Osteoblast (primary cell): Measurements from ENCODE around the gene DIMT1. TPM values are rescaled to one million over a fixed set of nuclear protein-coding genes. Genes with fewer than 3 reads are reported as not detected.

Source experiments
- DNase-seq: peaks from one replicate; pipeline ENCODE4 v3.0.0; 2011; ENCODE audit warnings: low spot score, mixed read lengths; ENCODE audit not compliant: insufficient read length; ENCODE audit errors: missing footprints
- H2AFZ ChIP-seq: 2 replicates; pipeline ENCODE4 v1.6.0; 2011; ENCODE audit warnings: mild to moderate bottlenecking, low read length
- H3K27ac ChIP-seq: 2 replicates; pipeline ENCODE4 v1.5.1; 2011; ENCODE audit warnings: mild to moderate bottlenecking, low read depth, low read length, moderate library complexity
- H3K27me3 ChIP-seq: 2 replicates; pipeline ENCODE4 v1.6.0; 2012; ENCODE audit warnings: mild to moderate bottlenecking, control low read depth, inconsistent platforms, low read length, moderate library complexity; ENCODE audit not compliant: insufficient read depth
- H3K36me3 ChIP-seq: 2 replicates; pipeline ENCODE4 v1.5.1; 2011; ENCODE audit warnings: mild to moderate bottlenecking, low read length, control low read depth, moderate library complexity; ENCODE audit not compliant: insufficient read depth
- H3K4me1 ChIP-seq: 2 replicates; pipeline ENCODE4 v1.5.1; 2011; ENCODE audit warnings: mild to moderate bottlenecking, low read length, control low read depth, moderate library complexity; ENCODE audit not compliant: insufficient read depth
- H3K4me2 ChIP-seq: 2 replicates; pipeline ENCODE4 v1.6.0; 2011; ENCODE audit warnings: mild to moderate bottlenecking, low read length; ENCODE audit not compliant: insufficient read depth
- H3K4me3 ChIP-seq: fragments of 200-600 bp; sonication (generic); 3 replicates; pipeline ENCODE4 v1.5.1; 2012; ENCODE audit warnings: mild to moderate bottlenecking, low read length, inconsistent platforms; ENCODE audit not compliant: insufficient read depth
- H3K79me2 ChIP-seq: 2 replicates; pipeline ENCODE4 v1.6.0; 2012; ENCODE audit warnings: mild to moderate bottlenecking, low read length, control low read depth, inconsistent platforms; ENCODE audit not compliant: insufficient read depth
- H3K9me3 ChIP-seq: 2 replicates; pipeline ENCODE4 v1.5.1; 2011; ENCODE audit warnings: low read depth, low read length, control low read depth
- H4K20me1 ChIP-seq: 2 replicates; pipeline ENCODE4 v1.6.0; 2012; ENCODE audit warnings: mild to moderate bottlenecking, low read length, control low read depth; ENCODE audit not compliant: insufficient read depth
- small RNA-seq: library from RNA; depleted of rRNA; stranded (forward); fragments of <200 nt; gene quantifications from one replicate; pipeline ENCODE3, GENCODE V24; 2012
- total RNA-seq: library from RNA; depleted of rRNA; stranded (reverse); fragments of >200 nt; gene quantifications from 2 replicates; pipeline ENCODE4 v1.2.3, GENCODE V29; 2012
- TF ChIP-seq, protein P1 (sequence below): IDR thresholded peaks from 2 replicates; pipeline ENCODE4 v1.5.1; 2011; ENCODE audit warnings: mild to moderate bottlenecking, low read depth, low read length, moderate library complexity; ENCODE audit errors: extremely low read depth

Gene DIMT1
- total RNA-seq, 1 donor: 34.7 TPM

DNA sequence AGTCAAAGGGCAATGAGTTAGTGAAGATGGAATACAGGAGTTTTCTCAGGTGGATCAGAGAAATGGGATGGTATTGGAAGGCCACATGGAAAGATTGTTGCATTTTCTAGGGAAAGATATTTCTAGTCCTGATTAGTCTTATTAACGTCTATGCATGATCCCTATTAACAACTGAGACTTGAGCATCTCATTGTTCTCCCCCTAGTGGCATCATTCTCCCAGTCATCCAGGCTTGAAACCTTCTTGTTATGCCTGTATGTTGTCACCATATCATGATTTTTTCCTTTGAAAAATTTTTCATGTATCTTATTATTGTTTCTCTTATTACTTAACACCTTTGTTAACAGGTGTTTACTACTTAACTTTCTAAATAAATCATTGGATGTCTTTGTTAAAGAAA, 63.3 kb downstream of the DIMT1 start:
- H3K27me3 ChIP-seq: no peaks in the 10 kb centered on the region
- H3K27ac ChIP-seq: no peak overlapping the region
- TF ChIP-seq, protein P1, sequence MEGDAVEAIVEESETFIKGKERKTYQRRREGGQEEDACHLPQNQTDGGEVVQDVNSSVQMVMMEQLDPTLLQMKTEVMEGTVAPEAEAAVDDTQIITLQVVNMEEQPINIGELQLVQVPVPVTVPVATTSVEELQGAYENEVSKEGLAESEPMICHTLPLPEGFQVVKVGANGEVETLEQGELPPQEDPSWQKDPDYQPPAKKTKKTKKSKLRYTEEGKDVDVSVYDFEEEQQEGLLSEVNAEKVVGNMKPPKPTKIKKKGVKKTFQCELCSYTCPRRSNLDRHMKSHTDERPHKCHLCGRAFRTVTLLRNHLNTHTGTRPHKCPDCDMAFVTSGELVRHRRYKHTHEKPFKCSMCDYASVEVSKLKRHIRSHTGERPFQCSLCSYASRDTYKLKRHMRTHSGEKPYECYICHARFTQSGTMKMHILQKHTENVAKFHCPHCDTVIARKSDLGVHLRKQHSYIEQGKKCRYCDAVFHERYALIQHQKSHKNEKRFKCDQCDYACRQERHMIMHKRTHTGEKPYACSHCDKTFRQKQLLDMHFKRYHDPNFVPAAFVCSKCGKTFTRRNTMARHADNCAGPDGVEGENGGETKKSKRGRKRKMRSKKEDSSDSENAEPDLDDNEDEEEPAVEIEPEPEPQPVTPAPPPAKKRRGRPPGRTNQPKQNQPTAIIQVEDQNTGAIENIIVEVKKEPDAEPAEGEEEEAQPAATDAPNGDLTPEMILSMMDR: peak; percentile 36
- H3K79me2 ChIP-seq: peaks cover 78% of the 10 kb centered on the region
- H3K36me3 ChIP-seq: no peaks in the 10 kb centered on the region
- H3K4me3 ChIP-seq: no peak overlapping the region
- H2AFZ ChIP-seq: no peak overlapping the region
- peaks cover 17% of the 10 kb centered on the region for H4K20me1 ChIP-seq
- no peak overlapping the region for H3K4me2 ChIP-seq
- H3K4me1 ChIP-seq: peaks cover 5% of the 10 kb centered on the region
- peak; percentile 65 for DNase-seq
- H3K9me3 ChIP-seq: no peaks in the 10 kb centered on the region

Small RNA genes within 50 kb of the gene (small RNA-seq; reads per million reads assigned to genes)
- not detected for gene RNU6-661P

Other genes starting within 250 kb of the DIMT1 start
- 52.8 and 57.8 TPM in 2 replicates for gene KIF2A, start 97.7 kb downstream of the DIMT1 start, total RNA-seq
- gene IPO11, start 8.9 kb upstream of the DIMT1 start, total RNA-seq: 24.2 and 24.5 TPM in 2 replicates
- 1.4 and 1.8 TPM in 2 replicates for gene LRRC70, start 174.9 kb upstream of the DIMT1 start, total RNA-seq